ENCODE data around the gene IGFBP3. TPM values are rescaled to one million over a fixed set of nuclear protein-coding genes. Genes with fewer than 3 reads are reported as not detected.

Gene IGFBP3
- total RNA-seq, 1 experiment from 2014 or later = 4.1 TPM

GRCh38 chr7:45876519-45876918 is 44.6 kb downstream of the IGFBP3 start (continued):
- TF ChIP-seq, protein P1, sequence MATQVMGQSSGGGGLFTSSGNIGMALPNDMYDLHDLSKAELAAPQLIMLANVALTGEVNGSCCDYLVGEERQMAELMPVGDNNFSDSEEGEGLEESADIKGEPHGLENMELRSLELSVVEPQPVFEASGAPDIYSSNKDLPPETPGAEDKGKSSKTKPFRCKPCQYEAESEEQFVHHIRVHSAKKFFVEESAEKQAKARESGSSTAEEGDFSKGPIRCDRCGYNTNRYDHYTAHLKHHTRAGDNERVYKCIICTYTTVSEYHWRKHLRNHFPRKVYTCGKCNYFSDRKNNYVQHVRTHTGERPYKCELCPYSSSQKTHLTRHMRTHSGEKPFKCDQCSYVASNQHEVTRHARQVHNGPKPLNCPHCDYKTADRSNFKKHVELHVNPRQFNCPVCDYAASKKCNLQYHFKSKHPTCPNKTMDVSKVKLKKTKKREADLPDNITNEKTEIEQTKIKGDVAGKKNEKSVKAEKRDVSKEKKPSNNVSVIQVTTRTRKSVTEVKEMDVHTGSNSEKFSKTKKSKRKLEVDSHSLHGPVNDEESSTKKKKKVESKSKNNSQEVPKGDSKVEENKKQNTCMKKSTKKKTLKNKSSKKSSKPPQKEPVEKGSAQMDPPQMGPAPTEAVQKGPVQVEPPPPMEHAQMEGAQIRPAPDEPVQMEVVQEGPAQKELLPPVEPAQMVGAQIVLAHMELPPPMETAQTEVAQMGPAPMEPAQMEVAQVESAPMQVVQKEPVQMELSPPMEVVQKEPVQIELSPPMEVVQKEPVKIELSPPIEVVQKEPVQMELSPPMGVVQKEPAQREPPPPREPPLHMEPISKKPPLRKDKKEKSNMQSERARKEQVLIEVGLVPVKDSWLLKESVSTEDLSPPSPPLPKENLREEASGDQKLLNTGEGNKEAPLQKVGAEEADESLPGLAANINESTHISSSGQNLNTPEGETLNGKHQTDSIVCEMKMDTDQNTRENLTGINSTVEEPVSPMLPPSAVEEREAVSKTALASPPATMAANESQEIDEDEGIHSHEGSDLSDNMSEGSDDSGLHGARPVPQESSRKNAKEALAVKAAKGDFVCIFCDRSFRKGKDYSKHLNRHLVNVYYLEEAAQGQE (IDR thresholded peaks at IDR 0.05; ENCODE audit: low read depth) = no peak
- TF ChIP-seq, protein P2, sequence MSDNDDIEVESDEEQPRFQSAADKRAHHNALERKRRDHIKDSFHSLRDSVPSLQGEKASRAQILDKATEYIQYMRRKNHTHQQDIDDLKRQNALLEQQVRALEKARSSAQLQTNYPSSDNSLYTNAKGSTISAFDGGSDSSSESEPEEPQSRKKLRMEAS (IDR thresholded peaks at IDR 0.05) = no peak
- TF ChIP-seq POLR2A (IDR thresholded peaks at IDR 0.05; ENCODE audit: borderline replicate concordance, extremely low read depth, insufficient read depth, insufficient read length) = no peak

DNA sequence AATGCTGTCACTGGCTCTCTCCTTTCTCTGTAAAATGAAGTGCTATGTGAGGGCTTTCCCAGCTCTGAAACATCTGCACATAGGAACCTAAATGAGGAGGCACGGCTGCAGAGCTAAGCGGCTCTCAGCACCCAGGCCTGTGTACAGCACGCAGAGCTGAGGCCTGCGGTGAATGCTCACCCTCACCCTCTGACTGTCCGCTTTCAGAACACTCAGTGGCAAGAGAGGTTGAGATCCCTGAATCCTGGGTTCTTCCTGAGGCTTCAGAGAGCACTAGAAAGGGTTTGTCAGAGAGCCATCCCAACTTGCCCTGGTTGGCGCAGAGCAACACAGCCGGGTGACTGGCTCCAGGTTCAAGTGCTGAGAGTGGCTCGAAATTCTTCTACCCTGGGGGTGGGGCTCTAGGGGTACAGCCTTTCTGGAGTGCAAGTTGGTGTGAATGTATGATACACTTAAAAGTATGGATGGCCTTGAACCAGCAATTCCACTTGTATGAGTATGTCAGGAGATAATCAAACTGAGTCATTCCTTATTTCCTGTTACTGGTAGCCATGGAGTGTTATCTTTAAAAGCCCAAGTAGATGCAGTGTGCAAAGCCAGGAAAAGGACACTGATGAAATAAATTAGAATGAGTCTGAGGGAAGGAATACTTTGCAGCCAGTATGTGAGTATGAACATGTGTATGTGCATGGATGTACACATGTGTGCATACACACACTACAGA is 46.5 kb downstream of the IGFBP3 start:
- ChIA-PET RAD21 (ENCODE audit: low non-redundant PET in 1 of 2, low total read pairs in 2 of 2, uncharacterized antibody in 2 of 2, unreplicated experiment in 2 of 2) (no interaction called here), POLR2A (interaction anchor here (0.6 kb wide), 1 partner anchor 892 kb away, joined by 3 read pairs; no protein-coding TSS in a partner anchor), CTCF (interaction anchor here (0.6 kb wide), 1 partner anchor 669 kb away, joined by 3 read pairs; no protein-coding TSS in a partner anchor)
- DNase-seq (ENCODE audit: low read depth, low spot score) = no peak
- no TSS peak for BruUV-seq (replicated peaks)
- Histone ChIP-seq H3K4me3 (replicated peaks in 1 of 2; ENCODE audit: low read depth in 1 of 2, low read length in 2 of 2) (no peak overlapping the region), H3K36me3 (ENCODE audit: control insufficient read depth in 1 of 2, insufficient read depth in 2 of 2, low read length in 2 of 2) (no peaks in the 10 kb centered on the region), H3K79me2 (ENCODE audit: insufficient read depth, low read length) (no peaks in the 10 kb centered on the region), H4K20me1 (ENCODE audit: insufficient read depth) (no peaks in the 10 kb centered on the region), H3K9me2 (ENCODE audit: insufficient read depth) (no peaks in the 10 kb centered on the region), H3K27ac (ENCODE audit: low read depth, low read length) (no peak overlapping the region), H3K4me2 (ENCODE audit: low read length) (peak overlapping the region; percentile 51), H3K27me3 (ENCODE audit: insufficient read depth, low read length) (no peaks in the 10 kb centered on the region), H3K4me1 (ENCODE audit: control insufficient read depth in 1 of 2, insufficient read depth in 2 of 2, low read length in 2 of 2) (peaks cover 0 to 13% of the 10 kb centered on the region in 2 experiments; a peak in 2 of 4 replicates), H3K9me3 (ENCODE audit: control insufficient read depth in 1 of 2, insufficient read depth in 1 of 2, low read depth in 1 of 2, low read length in 2 of 2) (no peaks in the 10 kb centered on the region), H2AFZ (ENCODE audit: low read depth, low read length, poor library complexity, severe bottlenecking) (no peak overlapping the region), H3K9ac (ENCODE audit: low read length) (no peak overlapping the region)
- 0 out of 2 replicates have a peak, but pooled peaks have one; percentile 28 for ATAC-seq
- intact Hi-C loops (cut with micrococcal nuclease) = loop anchor here (5.0 kb wide), 1 partner anchor 1308 kb away; no protein-coding TSS in a partner anchor
- TF ChIP-seq, protein P2 (IDR thresholded peaks at IDR 0.05) = no peak
- TF ChIP-seq SIN3A (IDR thresholded peaks at IDR 0.05; ENCODE audit: low read depth) (no peak), ZFX (IDR thresholded peaks at IDR 0.05) (no peak), POLR2A (IDR thresholded peaks at IDR 0.05; ENCODE audit: borderline replicate concordance, extremely low read depth, insufficient read depth, insufficient read length) (no peak), EGR1 (IDR thresholded peaks at IDR 0.05; ENCODE audit: low read depth) (no peak), YY1 (IDR thresholded peaks at IDR 0.05; ENCODE audit: extremely low read depth, insufficient replicate concordance, low read depth, low read length) (no peak), RAD21 (IDR thresholded peaks at IDR 0.05; ENCODE audit: low read depth) (no peak), ZNF274 (IDR thresholded peaks at IDR 0.05; ENCODE audit: low read depth, low read length) (no peak), ELF1 (IDR thresholded peaks at IDR 0.05; ENCODE audit: borderline replicate concordance, low read depth) (no peak), ZBTB33 (IDR thresholded peaks at IDR 0.05; ENCODE audit: extremely low read depth, insufficient replicate concordance, low read length) (no peak), SRF (IDR thresholded peaks at IDR 0.05; ENCODE audit: low read depth) (no peak), EZH2phosphoT487 (IDR thresholded peaks at IDR 0.05; ENCODE audit: borderline replicate concordance) (no peak), POLR2AphosphoS5 (IDR thresholded peaks at IDR 0.05; ENCODE audit: low read depth, low read length) (no peak), FOSL1 (IDR thresholded peaks at IDR 0.05; ENCODE audit: low read depth) (peak; percentile 62), SP1 (IDR thresholded peaks at IDR 0.05; ENCODE audit: low read depth) (peak; percentile 55)

Data from HCT116 (cell line).